IMR-90 (cell line): Measurements from ENCODE around the gene PTK7. TPM values are rescaled to one million over a fixed set of nuclear protein-coding genes. Genes with fewer than 3 reads are reported as not detected.

ENCODE experiments used
- ATAC-seq: fragments of 200-7000 bp; cut with Tn5 transposase; 2 replicates; pipeline ENCODE4 v1.9.1; 2020; ENCODE audit warnings: low read depth, mild to moderate bottlenecking, moderate library complexity
- BruUV-seq: library from RNA; stranded (reverse); fragments of 400-500 nt; replicated peaks from 2 replicates; lab custom pipeline; 2021; lab: Mats Ljungman, UMichigan
- CTCF ChIA-PET: fragments of 300-600 bp; formaldehyde crosslinking; extraction: SDS; loops from one replicate; lab custom pipeline; 2021; ENCODE audit warnings: antibody characterized with exemption; lab: Yijun Ruan, JAX
- POLR2A ChIA-PET: fragments of 300-600 bp; sonication (Branson Sonifier 250); formaldehyde crosslinking; loops from one replicate; lab custom pipeline; 2022; ENCODE audit warnings: antibody characterized with exemption; ENCODE audit not compliant: unreplicated experiment; lab: Charles Lee
- DNase-seq: peaks from one replicate; pipeline ENCODE4 v3.0.0; 2013
- H2AFZ ChIP-seq: replicated peaks from 2 replicates; pipeline ENCODE3; 2013; ENCODE audit warnings: low read length, mild to moderate bottlenecking; ENCODE audit not compliant: poor library complexity
- H2AK5ac ChIP-seq: 2 replicates; pipeline ENCODE4 v1.6.1; 2013; ENCODE audit warnings: low read depth, low read length, inconsistent platforms
- H2AK9ac ChIP-seq: replicated peaks from 2 replicates; pipeline ENCODE3; 2013; ENCODE audit warnings: mild to moderate bottlenecking, low read depth, low read length, moderate library complexity; ENCODE audit not compliant: poor library complexity
- H2BK120ac ChIP-seq: 2 replicates; pipeline ENCODE4 v1.6.1; 2013; ENCODE audit warnings: low read depth, low read length, inconsistent platforms
- H2BK15ac ChIP-seq: 3 replicates; pipeline ENCODE4 v1.6.1; 2013; ENCODE audit warnings: low read depth, low read length, inconsistent platforms
- H2BK20ac ChIP-seq: 2 replicates; pipeline ENCODE4 v1.6.1; 2013; ENCODE audit warnings: low read depth, mild to moderate bottlenecking, inconsistent platforms, low read length, moderate library complexity
- H2BK5ac ChIP-seq: 2 replicates; pipeline ENCODE4 v1.6.1; 2013; ENCODE audit warnings: mild to moderate bottlenecking, low read depth, low read length, inconsistent platforms; ENCODE audit not compliant: poor library complexity, severe bottlenecking
- H3K14ac ChIP-seq: replicated peaks from 2 replicates; pipeline ENCODE4 v1.6.1; 2013; ENCODE audit warnings: low read depth, low read length, inconsistent platforms
- H3K18ac ChIP-seq: 2 replicates; pipeline ENCODE4 v1.6.1; 2013; ENCODE audit warnings: low read depth, low read length, control low read depth
- H3K23ac ChIP-seq: 2 replicates; pipeline ENCODE4 v1.6.1; 2013; ENCODE audit warnings: low read depth, low read length, inconsistent platforms
- H3K27ac ChIP-seq: 2 replicates; pipeline ENCODE4 v1.5.1; 2013; ENCODE audit warnings: mild to moderate bottlenecking, control low read depth, low read length; ENCODE audit not compliant: insufficient read depth
- H3K27me3 ChIP-seq: 2 replicates; pipeline ENCODE4 v1.6.1; 2013; ENCODE audit warnings: low read length; ENCODE audit not compliant: control insufficient read depth, insufficient read depth
- H3K36me3 ChIP-seq: 2 replicates; pipeline ENCODE4 v1.6.1; 2013; ENCODE audit warnings: low read length, mixed read lengths; ENCODE audit not compliant: control insufficient read depth, insufficient read depth
- H3K4ac ChIP-seq: 2 replicates; pipeline ENCODE4 v1.6.1; 2013; ENCODE audit warnings: low read depth, low read length, inconsistent platforms
- H3K4me1 ChIP-seq: 2 replicates; pipeline ENCODE4 v1.6.1; 2013; ENCODE audit warnings: low read length, mixed read lengths; ENCODE audit not compliant: control insufficient read depth, insufficient read depth
- H3K4me2 ChIP-seq: 2 replicates; pipeline ENCODE4 v1.6.1; 2013; ENCODE audit warnings: low read depth, mild to moderate bottlenecking, control low read depth, low read length, moderate library complexity
- H3K4me3 ChIP-seq: 2 replicates; pipeline ENCODE4 v1.5.1; 2013; ENCODE audit warnings: low read depth, mild to moderate bottlenecking, control low read depth, low read length, moderate library complexity; ENCODE audit not compliant: insufficient read depth
- H3K56ac ChIP-seq: 2 replicates; pipeline ENCODE4 v1.6.1; 2013; ENCODE audit warnings: low read length, inconsistent platforms; ENCODE audit not compliant: insufficient read depth; ENCODE audit errors: extremely low read depth
- H3K79me1 ChIP-seq, 2 experiments: 2 replicates each; pipeline ENCODE4 v1.6.1; 2013; ENCODE audit warnings: low read length in 2 of 2, inconsistent platforms in 1 of 2, low read depth in 1 of 2
- H3K9ac ChIP-seq: 2 replicates; pipeline ENCODE4 v1.6.1; 2013; ENCODE audit warnings: low read depth, low read length, control low read depth
- H3K9me1 ChIP-seq: 2 replicates; pipeline ENCODE4 v1.6.1; 2013; ENCODE audit warnings: low read length, inconsistent platforms; ENCODE audit not compliant: insufficient read depth
- H3K9me3 ChIP-seq: 2 replicates; pipeline ENCODE4 v1.6.1; 2013; ENCODE audit warnings: low read length; ENCODE audit not compliant: control insufficient read depth, insufficient read depth
- H4K20me1 ChIP-seq: 2 replicates; pipeline ENCODE4 v1.6.1; 2013; ENCODE audit warnings: low read length, inconsistent platforms; ENCODE audit not compliant: insufficient read depth
- H4K5ac ChIP-seq: 2 replicates; pipeline ENCODE4 v1.6.1; 2013; ENCODE audit warnings: mild to moderate bottlenecking, low read depth, low read length, control low read depth
- H4K8ac ChIP-seq, 2 experiments: 2 replicates each; pipeline ENCODE4 v1.6.1; 2013; ENCODE audit warnings: low read depth in 2 of 2, low read length in 2 of 2, control low read depth in 1 of 2, inconsistent platforms in 1 of 2
- H4K91ac ChIP-seq: 2 replicates; pipeline ENCODE4 v1.6.1; 2013; ENCODE audit warnings: low read depth, low read length, inconsistent platforms; ENCODE audit not compliant: insufficient read depth
- BHLHE40 ChIP-seq: fragments of 150-350 bp; IDR thresholded peaks from 2 replicates; pipeline ENCODE4 v1.6.1; 2016; ENCODE audit warnings: mild to moderate bottlenecking, low read depth, low read length
- CEBPB ChIP-seq: IDR thresholded peaks from 2 replicates; pipeline ENCODE4 v1.6.1; 2012; ENCODE audit warnings: low read depth, low read length, improper control_type of control experiment
- CHD1 ChIP-seq: IDR thresholded peaks from 2 replicates; pipeline ENCODE4 v1.6.1; 2012; ENCODE audit warnings: low read depth, low read length, improper control_type of control experiment
- CTCF ChIP-seq: conservative IDR thresholded peaks from 2 replicates; pipeline ENCODE4 v1.5.1; 2012; ENCODE audit warnings: mild to moderate bottlenecking, low read depth, low read length, improper control_type of control experiment
- ELK1 ChIP-seq: fragments of 150-350 bp; IDR thresholded peaks from 2 replicates; pipeline ENCODE4 v1.6.1; 2016; ENCODE audit warnings: low read depth, mild to moderate bottlenecking, low read length, moderate library complexity, borderline replicate concordance
- FOS ChIP-seq: fragments of 150-350 bp; IDR thresholded peaks from 2 replicates; pipeline ENCODE4 v1.6.1; 2016; ENCODE audit warnings: low read depth, low read length
- MAFK ChIP-seq: IDR thresholded peaks from 2 replicates; pipeline ENCODE4 v1.6.1; 2012; ENCODE audit warnings: low read depth, low read length, improper control_type of control experiment
- MAZ ChIP-seq: IDR thresholded peaks from 2 replicates; pipeline ENCODE4 v1.6.1; 2012; ENCODE audit warnings: low read depth, mild to moderate bottlenecking, low read length, improper control_type of control experiment, moderate library complexity, borderline replicate concordance
- MXI1 ChIP-seq: IDR thresholded peaks from 2 replicates; pipeline ENCODE4 v1.6.1; 2012; ENCODE audit warnings: low read depth, mild to moderate bottlenecking, low read length, moderate library complexity, borderline replicate concordance
- NFE2L2 ChIP-seq: fragments of 150-350 bp; IDR thresholded peaks from 2 replicates; pipeline ENCODE4 v1.6.1; 2016; ENCODE audit warnings: low read depth, mild to moderate bottlenecking, low read length
- POLR2A ChIP-seq: IDR thresholded peaks from 2 replicates; pipeline ENCODE4 v1.6.1; 2012; ENCODE audit warnings: mild to moderate bottlenecking, low read depth, low read length
- RAD21 ChIP-seq: IDR thresholded peaks from 2 replicates; pipeline ENCODE4 v1.6.1; 2012; ENCODE audit warnings: low read length, improper control_type of control experiment
- RCOR1 ChIP-seq: IDR thresholded peaks from 2 replicates; pipeline ENCODE4 v1.6.1; 2012; ENCODE audit warnings: mild to moderate bottlenecking, low read length, improper control_type of control experiment; ENCODE audit not compliant: insufficient replicate concordance
- RFX5 ChIP-seq: IDR thresholded peaks from 2 replicates; pipeline ENCODE4 v1.8.0; 2012; ENCODE audit warnings: low read depth, mild to moderate bottlenecking, low read length, moderate library complexity
- SMC3 ChIP-seq: fragments of 150-350 bp; IDR thresholded peaks from 2 replicates; pipeline ENCODE4 v1.6.1; 2016; ENCODE audit warnings: low read depth, mild to moderate bottlenecking, antibody characterized with exemption, low read length, moderate library complexity
- USF2 ChIP-seq: fragments of 150-350 bp; IDR thresholded peaks from 2 replicates; pipeline ENCODE4 v1.6.1; 2017; ENCODE audit warnings: mild to moderate bottlenecking, antibody characterized with exemption, low read length, low read depth
- WGBS, 2 experiments: methylation state at CpG; one replicate each; pipeline versions ENCODE4 v1.1.5 to v1.1.7; 2013; ENCODE audit warnings: missing lambda C conversion rate in 2 of 2; ENCODE audit not compliant: insufficient read length in 1 of 2; ENCODE audit errors: extremely low coverage in 2 of 2; 5-methylcytosine and 5-hydroxymethylcytosine counted together
- dilution Hi-C: fragments of 300-500 bp; cut with HindIII; formaldehyde crosslinking; loops from one replicate; pipeline ENCODE4 v1.14.3; 2018; ENCODE audit warnings: low sequenced_read_pairs; ENCODE audit not compliant: unreplicated experiment
- in situ Hi-C: fragments of 300-500 bp; cut with MboI; formaldehyde crosslinking; loops from 3 replicates; pipeline ENCODE4 v1.14.3; 2019; ENCODE audit warnings: low sequenced_read_pairs, inconsistent platforms, mixed read lengths
- intact Hi-C: fragments of 100-400 bp; cut with micrococcal nuclease; formaldehyde crosslinking; loops from 2 replicates; pipeline ENCODE4 v1.10.0; 2022
- polyA plus RNA-seq, 3 experiments: library from polyadenylated mRNA; depleted of rRNA; stranded (reverse); fragments of >200 nt; gene quantifications; 2 replicates each; pipeline ENCODE4 v1.2.3, GENCODE V29; 2012; ENCODE audit warnings: low replicate concordance in 1 of 3
- total RNA-seq: library from RNA; depleted of rRNA; stranded (reverse); fragments of >200 nt; gene quantifications from 2 replicates; pipeline ENCODE4 v1.2.3, GENCODE V29; 2012

The PTK7 gene
- total and polyA plus RNA-seq, 2 of the 4 experiments (the other 2 are of a cell fraction) = 47.1 to 142 TPM

GRCh38 chr6:43178150-43178549 lies 102.0 kb downstream of the PTK7 start:
- peaks cover 17% of the 10 kb centered on the region for H3K4me1 ChIP-seq
- WGBS, 2 experiments = 93% methylated on average over 10 of the region's 12 CpGs; no CpG with 5 or more reads in 1 of the 2 experiments
- H3K9me3 ChIP-seq = no peaks in the 10 kb centered on the region
- H3K9me1 ChIP-seq = peaks cover 15% of the 10 kb centered on the region
- peaks cover 27 to 71% of the 10 kb centered on the region in 2 experiments for H3K79me1 ChIP-seq
- no peak overlapping the region for H2AFZ ChIP-seq
- no peak overlapping the region for H3K4ac ChIP-seq
- H3K18ac ChIP-seq = no peak overlapping the region
- H4K91ac ChIP-seq = no peak overlapping the region
- H2BK20ac ChIP-seq = no peak overlapping the region
- H3K23ac ChIP-seq = no peak overlapping the region
- CTCF ChIA-PET = interaction anchor here (0.6 kb wide), 2 partner anchors 24 to 1335 kb away, joined by 3 to 4 read pairs; no protein-coding TSS in a partner anchor
- H3K36me3 ChIP-seq = peaks cover 45% of the 10 kb centered on the region
- H4K5ac ChIP-seq = no peak overlapping the region
- no peak overlapping the region for H3K4me3 ChIP-seq
- H4K20me1 ChIP-seq = peaks cover 30% of the 10 kb centered on the region
- H3K14ac ChIP-seq = no peak overlapping the region
- in situ Hi-C loops (no loop called here), dilution Hi-C loops (no loop called here), intact Hi-C loops (no loop called here)
- no peak overlapping the region for H2BK5ac ChIP-seq
- BruUV-seq = no TSS peak
- no peak for TF ChIP-seq CTCF
- no peak for TF ChIP-seq ELK1
- no peak for TF ChIP-seq SMC3
- no peak for TF ChIP-seq RCOR1
- TF ChIP-seq POLR2A = no peak
- TF ChIP-seq RFX5 = no peak
- TF ChIP-seq MAZ = no peak
- no peak for TF ChIP-seq RAD21
- TF ChIP-seq CEBPB = no peak
- no peak for TF ChIP-seq NFE2L2
- TF ChIP-seq MXI1 = no peak
- TF ChIP-seq MAFK = no peak
- TF ChIP-seq CHD1 = no peak
- TF ChIP-seq BHLHE40 = no peak
- TF ChIP-seq FOS = no peak
- no peak for TF ChIP-seq USF2
- H3K9ac ChIP-seq = no peak overlapping the region
- H3K4me2 ChIP-seq = no peak overlapping the region
- H2BK120ac ChIP-seq = no peak overlapping the region
- no peak overlapping the region for H2BK15ac ChIP-seq
- no peak overlapping the region for H2AK5ac ChIP-seq
- no peak overlapping the region for H3K27ac ChIP-seq
- H3K27me3 ChIP-seq = no peaks in the 10 kb centered on the region
- POLR2A ChIA-PET = no interaction called here
- no peak for ATAC-seq
- H4K8ac ChIP-seq = no peak overlapping the region
- no peak overlapping the region for H3K56ac ChIP-seq
- no peak for DNase-seq
- H2AK9ac ChIP-seq = no peak overlapping the region
